Mesothelial cell of epicardium (in vitro differentiated cells): ENCODE measurements around the gene TSPAN18. TPM values are rescaled to one million over a fixed set of nuclear protein-coding genes. Genes with fewer than 3 reads are reported as not detected.
A peak's percentile ranks its signal among the peaks of the same experiment; 100 is the strongest.

Source experiments
- DNase-seq, 2 experiments: peaks; one replicate each; pipeline ENCODE4 v3.0.0; 2021; ENCODE audit warnings: low spot score in 2 of 2; ENCODE audit not compliant: unreplicated experiment in 2 of 2
- H3K27ac Mint-ChIP-seq: 2 replicates; pipeline ENCODE4 v1.8.0; 2021; ENCODE audit warnings: mixed read lengths
- H3K27me3 Mint-ChIP-seq: 2 replicates; pipeline ENCODE4 v1.8.0; 2021; ENCODE audit warnings: low read depth, mixed read lengths
- H3K36me3 Mint-ChIP-seq: 2 replicates; pipeline ENCODE4 v1.8.0; 2021; ENCODE audit warnings: mixed read lengths
- H3K4me1 Mint-ChIP-seq: 2 replicates; pipeline ENCODE4 v1.8.0; 2021; ENCODE audit warnings: mixed read lengths
- H3K4me3 Mint-ChIP-seq: 2 replicates; pipeline ENCODE4 v1.8.0; 2021; ENCODE audit warnings: mild to moderate bottlenecking, moderate library complexity, mixed read lengths
- H3K9me3 Mint-ChIP-seq: 2 replicates; pipeline ENCODE4 v1.8.0; 2021; ENCODE audit warnings: mixed read lengths
- CTCF ChIP-seq: fragments of 200-600 bp; sonication (generic); IDR thresholded peaks from one replicate; pipeline ENCODE4 v1.5.0; 2021; ENCODE audit warnings: antibody characterized with exemption; ENCODE audit not compliant: unreplicated experiment
- total RNA-seq: library from RNA; stranded (reverse); gene quantifications from 3 replicates; pipeline ENCODE4 v1.2.1, GENCODE V29; 2021

TSPAN18 gene
- total RNA-seq, 1 donor from 2014 or later, result 47.4 TPM

GRCh38 chr11:44761551-44761961, 34.8 kb downstream of the TSPAN18 start:
- peak overlapping the region; percentile 81 for H3K27ac Mint-ChIP-seq
- peak in 1 of 2 experiments; percentile 35 for DNase-seq
- no peak for TF ChIP-seq CTCF
- no peaks in the 10 kb centered on the region for H3K27me3 Mint-ChIP-seq
- H3K36me3 Mint-ChIP-seq, result no peaks in the 10 kb centered on the region
- H3K4me3 Mint-ChIP-seq, result no peak overlapping the region
- H3K9me3 Mint-ChIP-seq, result peaks cover 9% of the 10 kb centered on the region
- peaks cover 29% of the 10 kb centered on the region for H3K4me1 Mint-ChIP-seq

GRCh38 chr11:44763121-44763820, 36.5 kb downstream of the TSPAN18 start:
- H3K4me1 Mint-ChIP-seq, result peaks cover 30% of the 10 kb centered on the region
- H3K4me3 Mint-ChIP-seq, result no peak overlapping the region
- H3K27me3 Mint-ChIP-seq, result no peaks in the 10 kb centered on the region
- peaks cover 11% of the 10 kb centered on the region for H3K9me3 Mint-ChIP-seq
- peaks cover 7% of the 10 kb centered on the region for H3K36me3 Mint-ChIP-seq
- DNase-seq, result peak in 1 of 2 experiments; percentile 19
- peak overlapping the region; percentile 48 for H3K27ac Mint-ChIP-seq
- no peak for TF ChIP-seq CTCF

- Mint-ChIP-seq H3K9me3 (peaks cover 14% of the 10 kb centered on the region), H3K27me3 (no peaks in the 10 kb centered on the region), H3K4me1 (peaks cover 30% of the 10 kb centered on the region), H3K27ac (no peak overlapping the region), H3K36me3 (peaks cover 13% of the 10 kb centered on the region), H3K4me3 (no peak overlapping the region)
- DNase-seq, result peak in 1 of 2 experiments; percentile 16
- no peak for TF ChIP-seq CTCF
Observed at GRCh38 chr11:44764583-44764982, 37.8 kb downstream of the TSPAN18 start.

GRCh38 chr11:44765026-44765595, 38.3 kb downstream of the TSPAN18 start:
- peaks cover 26% of the 10 kb centered on the region for H3K4me1 Mint-ChIP-seq
- no peak for TF ChIP-seq CTCF
- no peaks in the 10 kb centered on the region for H3K27me3 Mint-ChIP-seq
- peaks cover 14% of the 10 kb centered on the region for H3K9me3 Mint-ChIP-seq
- no peak overlapping the region for H3K27ac Mint-ChIP-seq
- peaks cover 13% of the 10 kb centered on the region for H3K36me3 Mint-ChIP-seq
- peak in 1 of 2 experiments; percentile 20 for DNase-seq
- H3K4me3 Mint-ChIP-seq, result no peak overlapping the region

GRCh38 chr11:44765676-44766075, 38.9 kb downstream of the TSPAN18 start:
- TF ChIP-seq CTCF, result no peak
- Mint-ChIP-seq H3K27ac (peak overlapping the region; percentile 88), H3K36me3 (peaks cover 13% of the 10 kb centered on the region), H3K4me1 (peaks cover 27% of the 10 kb centered on the region), H3K27me3 (no peaks in the 10 kb centered on the region), H3K9me3 (peaks cover 14% of the 10 kb centered on the region), H3K4me3 (no peak overlapping the region)
- DNase-seq, result no peak
